GM08714 (cell line): ENCODE data around the gene RNF121.

ENCODE experiments used
- H3K4me3 ChIP-seq: fragments of 200-500 bp; sonication (Bioruptor generic); 2 replicates; pipeline ENCODE4 v1.5.1; 2014; ENCODE audit warnings: mild to moderate bottlenecking, low read length, inconsistent platforms
- ZNF274 ChIP-seq: IDR thresholded peaks from 2 replicates; pipeline ENCODE4 v1.6.1; 2012; ENCODE audit warnings: mild to moderate bottlenecking, low read depth, low read length

The RNF121 gene

DNA sequence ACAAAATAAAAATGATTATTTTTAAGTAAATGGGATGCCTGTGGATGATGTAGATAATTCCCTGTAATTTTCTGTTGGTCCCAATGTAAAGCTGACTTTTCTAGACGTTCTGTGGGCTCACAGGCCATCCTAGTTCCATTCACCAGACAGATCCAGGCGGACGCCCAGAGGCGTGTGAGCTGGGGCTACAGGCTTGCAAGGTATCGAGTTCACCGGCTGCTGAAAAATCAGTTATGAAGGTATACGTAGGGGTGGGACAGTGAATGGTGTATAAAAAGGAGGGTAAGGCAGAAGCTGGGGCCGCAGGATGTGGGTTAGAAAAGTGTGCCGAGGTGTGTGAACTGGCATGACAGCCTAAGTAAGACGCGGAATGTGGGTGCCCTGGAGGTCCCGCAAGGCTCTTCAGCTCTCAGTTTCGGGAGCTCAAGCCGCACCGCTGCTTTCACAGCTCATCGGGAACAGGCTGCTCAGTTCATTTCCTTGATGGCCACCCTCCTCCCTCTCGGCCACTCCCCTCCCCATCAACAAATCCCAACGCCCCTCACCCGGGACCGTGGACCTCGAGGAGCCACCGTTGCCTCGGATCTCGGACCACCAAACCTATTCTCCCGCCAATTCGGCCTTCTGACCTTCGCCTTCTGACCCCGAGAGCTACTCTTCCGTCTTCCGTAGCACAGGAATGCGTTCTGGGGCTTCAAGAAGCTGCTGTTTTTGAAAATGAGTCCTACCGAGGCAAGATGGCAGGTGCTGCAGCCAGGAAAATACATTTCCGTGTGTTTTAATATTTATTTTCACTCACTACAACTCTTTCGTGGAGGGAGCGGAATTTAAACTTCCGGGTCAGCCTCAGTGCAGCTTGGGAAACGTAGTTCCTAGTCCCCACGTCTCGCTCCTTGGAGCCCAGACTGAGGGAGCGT lies 768 bp upstream of the RNF121 start, which contains the start of gene XNDC1N:
Gene XNDC1N (minus strand): TSS at position 775 of the 917 bp plus-strand sequence. CDS start 5,241 bp downstream, outside the sequence.
- H3K4me3 ChIP-seq = peak within 1 kb of the TSS; percentile 86
- TF ChIP-seq ZNF274 = no peak

DNA sequence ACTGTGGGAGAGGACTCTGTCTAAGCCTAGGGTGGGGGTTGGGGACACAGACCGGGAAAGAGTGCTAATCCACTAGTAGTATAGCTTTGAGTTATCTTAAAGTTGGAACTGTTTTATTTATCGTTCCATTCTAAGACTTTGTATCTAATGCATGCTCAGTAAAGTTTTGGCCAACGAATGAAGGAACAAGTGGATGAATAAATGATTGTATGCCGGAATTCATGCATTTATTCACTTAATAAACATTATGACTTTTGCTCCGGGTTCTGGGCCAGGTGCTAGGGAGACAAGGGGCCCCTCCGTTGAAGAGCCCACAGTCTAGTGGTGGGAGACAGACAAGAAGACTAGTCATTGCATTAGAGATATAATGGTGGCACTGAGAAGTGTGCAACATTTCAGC lies 645 bp downstream of the RNF121 start:
- peak overlapping the region; percentile 86 for H3K4me3 ChIP-seq
- no peak for TF ChIP-seq ZNF274

DNA sequence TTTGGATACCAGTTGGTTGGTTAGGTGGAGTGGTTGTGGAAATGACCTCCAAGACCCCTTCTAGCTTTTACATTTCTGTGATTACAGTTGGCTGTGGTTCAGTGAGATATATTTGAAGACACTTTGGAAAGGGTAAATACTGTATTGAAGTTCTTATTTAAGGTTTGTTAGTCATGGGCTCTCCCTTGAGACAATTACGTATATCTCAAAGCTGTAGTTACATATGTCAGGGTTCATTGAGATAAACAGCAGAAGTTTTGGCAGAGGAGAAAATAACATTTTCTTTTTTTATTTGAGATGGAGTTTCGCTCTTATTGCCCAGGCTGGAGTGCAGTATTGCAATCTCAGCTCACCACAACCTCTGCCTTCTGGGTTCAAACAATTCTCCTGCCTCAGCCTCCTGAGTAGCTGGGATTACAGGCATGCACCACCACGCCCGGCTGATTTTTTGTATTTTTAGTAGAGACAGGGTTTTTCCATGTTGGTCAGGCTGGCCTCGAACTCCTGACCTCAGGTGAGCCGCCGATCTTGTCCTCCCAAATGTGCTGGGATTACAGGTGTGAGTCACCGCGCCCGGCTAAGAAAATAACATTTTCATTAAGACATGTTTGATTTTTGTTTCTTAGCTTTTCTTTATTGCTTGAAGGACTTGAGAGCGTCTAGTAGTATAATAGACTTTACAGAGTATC lies 1.9 kb downstream of the RNF121 start:
- TF ChIP-seq ZNF274 = no peak
- peak overlapping the region; percentile 86 for H3K4me3 ChIP-seq

DNA sequence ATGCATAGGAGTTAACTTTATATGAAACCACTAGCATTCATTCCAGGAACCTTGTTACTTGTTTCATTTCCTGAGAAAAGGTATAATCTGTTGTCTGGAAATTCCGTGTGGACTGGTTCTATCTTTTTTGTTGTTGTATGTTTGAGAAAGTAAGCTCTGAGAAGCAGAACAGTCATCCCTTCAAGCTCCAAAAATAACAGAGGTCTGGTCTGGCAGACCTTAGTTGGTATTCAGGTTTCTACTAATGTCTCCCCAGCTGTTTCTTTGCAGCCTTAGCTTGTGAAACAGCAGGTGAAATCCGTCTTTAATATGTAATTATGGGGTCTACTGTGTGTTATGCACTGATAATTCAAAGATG lies 2.4 kb downstream of the RNF121 start:
- no peak overlapping the region; the same call in none of the 2 replicates for H3K4me3 ChIP-seq
- TF ChIP-seq ZNF274 = no peak

DNA sequence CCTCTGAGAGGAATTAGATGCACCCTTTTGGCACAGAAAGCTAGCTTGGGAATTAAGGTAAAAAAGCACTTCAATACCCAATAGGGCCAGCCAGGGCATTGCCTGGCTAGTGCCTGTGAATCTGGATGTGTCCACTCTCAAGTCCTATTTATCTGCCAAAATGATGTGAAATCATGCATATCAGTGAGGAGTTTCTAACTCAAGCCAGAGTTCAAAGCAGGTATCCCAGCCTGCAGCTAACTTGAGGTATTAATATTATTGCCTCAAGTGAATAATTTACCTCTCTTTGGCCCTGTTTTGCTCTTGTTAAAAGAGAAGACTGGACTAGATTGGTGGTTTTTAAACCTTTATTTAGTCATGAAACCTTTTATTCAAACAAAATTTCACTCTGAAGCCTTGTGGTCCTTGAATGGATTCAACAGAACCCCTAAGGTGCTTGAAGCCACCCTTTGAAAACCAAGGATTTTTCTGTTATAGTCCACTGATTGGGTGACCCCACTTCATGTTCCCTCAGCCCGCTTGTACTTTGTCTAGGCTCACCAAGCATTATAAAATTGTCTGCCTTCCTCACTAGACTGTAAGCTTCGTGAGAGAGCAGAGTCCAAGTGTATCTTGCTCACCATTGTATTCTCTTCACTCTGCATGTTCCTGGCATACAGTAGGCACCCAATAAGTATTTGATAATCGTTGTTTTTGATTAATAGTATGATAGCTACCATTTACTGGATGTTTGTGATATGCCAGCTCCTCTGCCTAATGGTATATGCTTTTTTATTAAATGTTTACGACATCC lies 4.5 kb downstream of the RNF121 start:
- H3K4me3 ChIP-seq = peak overlapping the region; percentile 37; the same call in 1 of the 2 replicates
- TF ChIP-seq ZNF274 = no peak

DNA sequence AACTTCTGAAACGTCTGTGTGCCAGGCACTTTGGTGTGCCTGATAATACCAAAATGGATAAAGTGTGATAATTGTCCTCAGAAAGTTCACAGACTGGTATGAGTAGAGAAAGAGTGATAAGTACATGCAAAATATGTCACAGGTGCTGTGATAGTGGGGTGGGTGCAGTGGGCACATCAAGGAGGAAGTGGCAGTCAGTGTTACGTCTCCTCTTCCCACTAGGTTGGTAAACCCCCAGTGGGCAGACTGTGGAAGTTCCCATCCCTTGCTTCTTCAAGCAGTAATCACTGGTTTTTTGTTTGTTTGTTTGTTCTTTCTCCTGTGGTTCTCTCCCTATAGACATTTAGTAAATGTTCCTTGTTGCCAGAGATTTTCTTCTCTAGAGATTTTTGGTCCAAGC lies 5.4 kb downstream of the RNF121 start:
- no peak for TF ChIP-seq ZNF274
- H3K4me3 ChIP-seq = peak overlapping the region; percentile 14; the same call in 1 of the 2 replicates

DNA sequence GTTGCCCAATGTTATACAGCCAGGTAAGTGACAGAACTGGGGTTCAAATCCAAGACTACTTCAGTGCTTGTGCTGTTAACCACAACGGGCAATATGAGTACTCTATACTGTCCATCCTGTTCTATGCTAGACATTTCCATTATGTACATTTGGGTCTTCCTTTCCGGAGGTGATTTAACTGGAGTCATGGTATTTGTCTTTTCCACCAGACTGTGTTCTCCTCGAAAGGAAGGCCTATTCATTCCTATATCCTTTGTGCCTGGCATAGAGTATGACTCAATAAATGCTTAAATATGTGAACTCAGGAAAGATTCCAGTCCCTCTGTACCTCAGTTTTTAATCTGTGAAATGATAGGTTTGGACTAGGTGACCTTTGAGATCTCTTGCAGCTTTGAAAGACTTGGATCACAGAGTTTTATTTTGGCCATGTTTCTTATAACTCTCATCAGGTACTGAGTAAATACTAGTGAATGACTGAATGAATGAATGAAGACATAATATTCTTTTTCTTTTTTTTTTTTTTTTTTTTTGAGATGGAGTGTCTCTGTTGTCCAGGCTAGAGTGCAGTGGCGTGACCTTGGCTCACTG lies 6.6 kb downstream of the RNF121 start:
- H3K4me3 ChIP-seq = no peak overlapping the region
- TF ChIP-seq ZNF274 = no peak

DNA sequence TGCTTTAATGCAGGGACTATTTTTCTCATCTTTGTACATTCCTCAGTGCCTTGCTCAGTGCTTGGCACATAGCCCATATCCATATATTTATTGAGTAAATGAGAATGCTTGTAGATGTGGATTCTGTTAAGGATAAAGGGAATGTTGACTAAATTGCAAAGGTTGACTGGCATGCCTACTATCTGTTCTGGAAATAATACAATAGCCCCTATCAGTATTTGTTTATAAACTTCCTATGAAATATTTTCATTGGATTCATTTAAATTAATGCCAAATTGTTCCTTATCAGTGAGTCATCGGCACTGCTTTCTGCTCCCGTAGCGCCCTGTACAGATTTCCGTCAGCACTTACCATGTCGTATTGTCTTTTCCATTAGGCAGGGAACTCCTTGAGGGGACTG lies 8.0 kb downstream of the RNF121 start:
- no peak for TF ChIP-seq ZNF274
- no peak overlapping the region for H3K4me3 ChIP-seq

DNA sequence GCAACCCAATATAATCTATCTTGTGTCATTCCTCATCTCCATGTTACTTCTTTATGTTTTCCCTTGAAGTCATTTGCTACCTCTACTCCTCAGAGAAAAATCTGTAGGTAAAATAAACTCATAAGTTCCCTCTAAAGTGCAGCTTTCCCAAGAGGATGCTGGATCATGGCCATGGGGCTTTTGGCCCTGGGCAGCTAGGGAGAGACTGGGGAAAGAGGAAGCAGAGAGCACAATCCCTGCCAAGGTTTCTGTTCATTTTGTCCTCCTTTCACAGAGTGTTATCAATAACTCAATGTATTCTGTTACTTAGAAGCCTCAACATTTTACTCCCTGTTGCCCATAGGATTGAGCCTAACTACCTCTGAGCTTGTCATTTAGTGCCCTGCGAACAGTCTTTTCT lies 9.0 kb downstream of the RNF121 start:
- TF ChIP-seq ZNF274 = no peak
- H3K4me3 ChIP-seq = no peak overlapping the region

DNA sequence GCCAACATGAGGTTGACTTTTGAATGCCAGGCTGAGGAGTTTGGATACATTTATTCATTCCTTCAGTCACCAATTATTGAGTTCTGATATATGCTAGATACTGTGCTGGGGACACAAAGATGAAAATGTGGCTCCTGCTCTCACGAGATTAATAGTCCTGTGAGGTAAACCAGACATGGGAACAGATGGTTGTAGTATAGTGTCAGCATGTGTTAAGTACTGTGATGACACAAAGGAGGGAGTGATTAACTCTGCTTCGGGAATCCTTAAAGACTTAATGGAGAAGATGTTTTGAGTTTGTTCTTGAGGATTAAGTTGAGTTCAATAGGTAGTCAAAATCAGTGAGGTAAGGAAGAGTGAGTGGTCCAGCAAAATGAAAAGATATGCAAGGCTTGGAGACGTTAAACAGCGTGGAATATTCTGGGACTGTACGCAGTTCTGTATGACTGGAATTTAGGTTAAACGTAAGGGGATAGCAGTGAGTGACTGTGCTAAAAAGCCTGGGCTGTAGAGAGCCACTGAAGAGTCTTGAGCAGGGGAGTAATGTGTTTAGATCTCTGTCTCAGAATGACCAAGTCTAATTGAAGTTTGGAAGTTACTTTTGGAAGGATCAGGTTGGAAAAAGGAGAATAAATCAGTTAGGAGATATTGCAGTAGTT lies 11.8 kb downstream of the RNF121 start:
- TF ChIP-seq ZNF274 = no peak
- H3K4me3 ChIP-seq = no peak overlapping the region

DNA sequence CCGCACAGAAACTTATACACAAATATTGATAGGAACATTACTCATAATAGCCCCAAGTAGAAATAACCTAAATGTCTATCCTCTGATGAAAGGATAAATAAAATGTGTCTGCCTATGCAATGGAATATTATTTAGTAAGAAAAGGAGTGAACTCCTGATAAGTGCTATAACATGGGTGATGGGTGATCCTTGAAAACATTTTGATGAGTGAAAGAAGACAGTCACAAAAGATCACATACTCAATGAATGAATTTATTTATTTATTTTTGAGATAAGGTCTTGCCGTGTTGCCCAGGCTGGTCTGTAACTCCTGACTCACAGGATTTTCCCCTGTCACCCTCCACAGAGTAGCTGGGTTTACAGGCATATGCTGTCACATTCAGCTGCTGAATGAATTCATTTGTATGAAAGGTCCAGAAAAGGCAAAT lies 17.3 kb downstream of the RNF121 start:
- no peak for TF ChIP-seq ZNF274
- no peak overlapping the region for H3K4me3 ChIP-seq

DNA sequence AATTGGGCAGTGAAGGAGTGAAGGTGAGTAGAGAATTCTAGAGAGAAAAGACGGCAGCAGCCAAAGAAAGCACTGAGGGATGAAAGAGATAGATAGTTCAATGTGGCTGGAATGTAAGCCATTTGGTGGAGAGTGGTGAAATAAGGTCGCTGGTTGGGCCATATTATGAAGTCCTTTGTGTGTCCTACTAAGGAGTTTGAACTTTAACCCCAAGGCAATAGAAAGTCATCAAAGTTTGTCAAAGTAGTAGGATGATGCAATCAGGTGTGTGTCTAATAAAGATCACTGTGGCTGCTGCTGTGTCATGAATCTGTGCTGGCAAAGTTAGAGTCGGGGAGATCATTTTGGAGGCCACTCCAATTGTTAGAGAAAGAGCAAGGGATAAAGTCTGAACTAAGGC lies 18.7 kb downstream of the RNF121 start:
- TF ChIP-seq ZNF274 = no peak
- H3K4me3 ChIP-seq = no peak overlapping the region

DNA sequence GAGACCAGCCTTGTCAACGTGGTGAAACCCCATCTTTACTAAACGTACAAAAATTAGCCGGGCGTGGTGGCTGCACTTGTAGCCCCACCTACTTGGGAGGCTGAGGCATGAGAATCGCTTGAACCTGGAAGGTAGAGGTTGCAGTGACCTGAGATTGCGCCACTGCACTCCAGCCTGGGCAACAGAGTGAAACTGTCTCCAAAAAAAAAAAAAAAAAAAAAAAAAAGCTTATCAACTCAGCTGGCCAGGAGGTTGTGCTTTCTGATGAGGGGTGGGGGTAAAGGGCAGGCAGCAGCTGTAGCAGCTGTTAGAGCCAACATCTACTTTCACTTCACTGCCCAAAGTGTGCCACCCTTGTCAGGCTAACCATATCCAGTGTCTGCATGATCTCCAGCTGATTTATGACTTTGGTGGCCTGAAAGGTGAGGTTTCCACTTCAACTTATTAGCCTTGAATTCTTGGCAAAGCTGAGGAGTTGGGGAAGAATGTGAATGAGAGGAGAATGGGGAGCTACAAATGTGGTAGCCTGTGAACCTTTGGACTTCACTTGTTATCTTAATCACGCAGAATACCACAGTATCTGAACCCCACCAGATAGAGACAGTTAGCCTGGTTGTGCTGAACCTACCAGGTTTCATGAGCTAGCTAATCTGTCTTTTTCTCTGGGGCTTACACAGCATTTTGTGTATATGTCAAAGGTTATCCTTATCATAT lies 19.6 kb downstream of the RNF121 start:
- no peak overlapping the region for H3K4me3 ChIP-seq
- TF ChIP-seq ZNF274 = no peak

DNA sequence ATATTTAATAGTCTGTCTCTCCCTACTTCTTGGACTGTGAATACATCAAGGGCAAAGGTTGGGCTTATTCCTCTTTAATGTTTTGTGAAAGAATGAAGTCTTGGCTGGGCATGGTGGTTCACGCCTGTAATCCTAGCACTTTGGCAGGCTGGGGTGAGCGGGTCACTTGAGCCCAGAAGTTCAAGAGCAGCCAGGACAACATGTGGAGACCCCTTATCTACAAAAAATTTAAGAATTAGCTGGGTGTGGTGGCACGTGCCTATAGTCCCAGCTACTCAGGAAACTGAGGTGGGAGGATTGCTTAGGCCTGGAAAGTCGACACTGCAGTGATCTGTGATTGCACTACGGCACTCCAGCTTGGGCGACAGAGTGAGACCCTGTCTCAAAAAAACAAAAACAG lies 20.2 kb downstream of the RNF121 start:
- no peak overlapping the region for H3K4me3 ChIP-seq
- no peak for TF ChIP-seq ZNF274
